HCT116 (cell line): Measurements from ENCODE around the gene GGACT. TPM values are rescaled to one million over a fixed set of nuclear protein-coding genes. Genes with fewer than 3 reads are reported as not detected.

Source experiments
- ATAC-seq: fragments of 200-7000 bp; cut with Tn5 transposase; 2 replicates; pipeline ENCODE4 v1.9.1; 2020; ENCODE audit warnings: mild to moderate bottlenecking, moderate library complexity
- BruUV-seq: library from RNA; stranded (reverse); fragments of 400-500 nt; replicated peaks from 2 replicates; lab custom pipeline; 2021; lab: Mats Ljungman, UMichigan
- CTCF ChIA-PET: fragments of 300-600 bp; sonication (Branson Sonifier 250); formaldehyde crosslinking; loops from one replicate; lab custom pipeline; 2021; ENCODE audit warnings: antibody characterized with exemption; lab: Charles Lee
- POLR2A ChIA-PET: fragments of 300-600, 350-600 bp; sonication (Branson Sonifier 250); formaldehyde crosslinking; loops from one replicate; lab custom pipeline; 2021; ENCODE audit warnings: antibody characterized with exemption; lab: Charles Lee
- RAD21 ChIA-PET, 2 experiments: fragments of 300-600 bp; sonication (Branson Sonifier 250); formaldehyde crosslinking; loops; one replicate each; lab custom pipeline; 2023; ENCODE audit warnings: low total read pairs in 2 of 2; ENCODE audit not compliant: uncharacterized antibody in 2 of 2, unreplicated experiment in 2 of 2, low non-redundant PET in 1 of 2; lab: Charles Lee
- DNase-seq: peaks from one replicate; pipeline ENCODE4 v3.0.0-alpha.2; 2010; ENCODE audit warnings: low read depth, low spot score
- H2AFZ ChIP-seq: fragments of 200-600 bp; shearing (Covaris generic), sonication (generic); 2 replicates; pipeline ENCODE4 v1.6.1; 2017; ENCODE audit warnings: low read depth, mixed run types, mixed read lengths, antibody characterized with exemption, low read length; ENCODE audit not compliant: poor library complexity, severe bottlenecking
- H3K27ac ChIP-seq: 2 replicates; pipeline ENCODE4 v1.5.1; 2012; ENCODE audit warnings: low read depth, low read length
- H3K27me3 ChIP-seq: fragments of 200-600 bp; sonication (generic); 2 replicates; pipeline ENCODE4 v1.6.1; 2016; ENCODE audit warnings: mixed run types, low read length, mixed read lengths; ENCODE audit not compliant: insufficient read depth
- H3K36me3 ChIP-seq, 2 experiments: fragments of 200-500 bp in 1 of 2; fragments of 200-600 bp in 1 of 2; sonication (Bioruptor generic) in 1 of 2; sonication (generic) in 1 of 2; 2 replicates each; pipeline versions ENCODE4 v1.5.1 to v1.6.1; 2014 to 2016; ENCODE audit warnings: low read length in 2 of 2, inconsistent platforms in 1 of 2, mixed read lengths in 1 of 2, mixed run types in 1 of 2; ENCODE audit not compliant: insufficient read depth in 2 of 2, control insufficient read depth in 1 of 2
- H3K4me1 ChIP-seq, 2 experiments: fragments of 200-600 bp in 1 of 2; sonication (generic) in 1 of 2; 2 replicates each; pipeline versions ENCODE4 v1.5.1 to v1.6.1; 2012 to 2017; ENCODE audit warnings: low read length in 2 of 2, inconsistent platforms in 1 of 2, mild to moderate bottlenecking in 1 of 2, mixed read lengths in 1 of 2, mixed run types in 1 of 2, moderate library complexity in 1 of 2; ENCODE audit not compliant: insufficient read depth in 2 of 2, control insufficient read depth in 1 of 2
- H3K4me2 ChIP-seq: fragments of 200-600 bp; sonication (generic); 2 replicates; pipeline ENCODE4 v1.6.1; 2017; ENCODE audit warnings: mixed run types, low read length, mixed read lengths
- H3K4me3 ChIP-seq, 2 experiments: fragments of 200-600 bp in 1 of 2; sonication (generic) in 1 of 2; replicated peaks in 1 of 2; 2 replicates each; pipeline ENCODE4 v1.5.1; 2011 to 2016; ENCODE audit warnings: low read length in 2 of 2, control low read depth in 1 of 2, low read depth in 1 of 2, mild to moderate bottlenecking in 1 of 2, mixed read lengths in 1 of 2, mixed run types in 1 of 2
- H3K79me2 ChIP-seq: fragments of 200-600 bp; sonication (generic); 2 replicates; pipeline ENCODE4 v1.6.1; 2017; ENCODE audit warnings: mild to moderate bottlenecking, mixed run types, low read length, moderate library complexity, mixed read lengths; ENCODE audit not compliant: insufficient read depth
- H3K9ac ChIP-seq: fragments of 200-600 bp; sonication (generic); 2 replicates; pipeline ENCODE4 v1.6.1; 2016; ENCODE audit warnings: low read length, mixed read lengths
- H3K9me2 ChIP-seq: fragments of 200-600 bp; sonication (generic), shearing (Covaris generic); 2 replicates; pipeline ENCODE4 v1.6.1; 2017; ENCODE audit warnings: mixed run types, mild to moderate bottlenecking, moderate library complexity; ENCODE audit not compliant: insufficient read depth
- H3K9me3 ChIP-seq, 2 experiments: fragments of 200-500 bp in 1 of 2; fragments of 200-600 bp in 1 of 2; sonication (Bioruptor generic) in 1 of 2; sonication (generic) in 1 of 2; 2 replicates each; pipeline ENCODE4 v1.6.1; 2014 to 2017; ENCODE audit warnings: low read length in 2 of 2, mixed read lengths in 2 of 2, inconsistent platforms in 1 of 2, low read depth in 1 of 2, mild to moderate bottlenecking in 1 of 2, mixed run types in 1 of 2, moderate library complexity in 1 of 2; ENCODE audit not compliant: control insufficient read depth in 1 of 2, insufficient read depth in 1 of 2
- H4K20me1 ChIP-seq: fragments of 200-600 bp; sonication (generic), shearing (Covaris generic); 2 replicates; pipeline ENCODE4 v1.6.1; 2017; ENCODE audit warnings: mixed run types, mild to moderate bottlenecking, moderate library complexity; ENCODE audit not compliant: insufficient read depth
- ELF1 ChIP-seq: IDR thresholded peaks from 2 replicates; pipeline ENCODE4 v1.6.1; 2012; ENCODE audit warnings: low read depth, borderline replicate concordance
- POLR2A ChIP-seq: IDR thresholded peaks from 2 replicates; pipeline ENCODE4 v1.7.0; 2011; ENCODE audit warnings: borderline replicate concordance; ENCODE audit not compliant: insufficient read depth, insufficient read length; ENCODE audit errors: extremely low read depth
- POLR2AphosphoS5 ChIP-seq: IDR thresholded peaks from 2 replicates; pipeline ENCODE4 v1.6.1; 2011; ENCODE audit warnings: mild to moderate bottlenecking, low read depth, low read length, moderate library complexity
- SRF ChIP-seq: IDR thresholded peaks from 2 replicates; pipeline ENCODE4 v1.6.1; 2012; ENCODE audit warnings: low read depth
- YY1 ChIP-seq: IDR thresholded peaks from 2 replicates; pipeline ENCODE4 v1.6.1; 2011; ENCODE audit warnings: low read length, low read depth, moderate library complexity, mild to moderate bottlenecking; ENCODE audit not compliant: insufficient replicate concordance; ENCODE audit errors: extremely low read depth
- intact Hi-C: fragments of 100-400 bp; cut with micrococcal nuclease; formaldehyde crosslinking; loops from 2 replicates; pipeline ENCODE4 v1.10.0; 2022
- total RNA-seq: library from RNA; stranded (reverse); gene quantifications from one replicate; pipeline ENCODE4 v1.2.1, GENCODE V29; 2021; ENCODE audit not compliant: unreplicated experiment

The GGACT gene
- total RNA-seq, 1 experiment from 2014 or later = 5.0 TPM

DNA sequence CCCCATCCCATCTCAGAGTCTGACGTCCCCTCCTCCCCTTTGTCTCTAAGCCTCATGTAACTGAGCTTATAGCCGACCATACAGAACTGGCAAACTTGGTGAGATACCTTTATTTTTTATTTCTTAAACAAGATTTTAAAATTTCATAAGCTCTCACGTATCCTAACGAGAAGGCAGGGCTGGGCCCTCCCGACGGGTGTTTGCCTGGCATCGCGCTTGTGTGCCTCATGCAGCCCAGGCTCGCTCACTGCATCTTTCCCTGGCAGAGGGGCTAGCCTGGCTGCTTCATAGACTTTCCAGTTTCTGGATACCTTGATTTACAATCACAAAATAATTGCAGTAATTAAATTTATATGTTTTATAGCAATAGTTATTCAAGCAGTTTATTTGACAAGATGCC, 69.0 kb downstream of the GGACT start:
- intact Hi-C loops = loop anchor here (10.0 kb wide), 1 partner anchor 175 kb away; no protein-coding TSS in a partner anchor
- Histone ChIP-seq H3K9ac (no peak overlapping the region), H3K4me1 (peaks cover 0 to 2% of the 10 kb centered on the region in 2 experiments; a peak in 3 of 4 replicates), H3K4me2 (no peak overlapping the region), H3K27me3 (no peaks in the 10 kb centered on the region), H4K20me1 (no peaks in the 10 kb centered on the region), H3K9me3 (no peaks in the 10 kb centered on the region), H3K4me3 (no peak overlapping the region), H3K79me2 (no peaks in the 10 kb centered on the region), H2AFZ (no peak overlapping the region), H3K36me3 (no peaks in the 10 kb centered on the region), H3K27ac (no peak overlapping the region), H3K9me2 (no peaks in the 10 kb centered on the region)
- ATAC-seq (no peak), DNase-seq (no peak)
- RAD21 ChIA-PET = no interaction called here
- CTCF ChIA-PET = no interaction called here
- TF ChIP-seq POLR2AphosphoS5 = no peak
- no TSS peak for BruUV-seq
- POLR2A ChIA-PET = no interaction called here

DNA sequence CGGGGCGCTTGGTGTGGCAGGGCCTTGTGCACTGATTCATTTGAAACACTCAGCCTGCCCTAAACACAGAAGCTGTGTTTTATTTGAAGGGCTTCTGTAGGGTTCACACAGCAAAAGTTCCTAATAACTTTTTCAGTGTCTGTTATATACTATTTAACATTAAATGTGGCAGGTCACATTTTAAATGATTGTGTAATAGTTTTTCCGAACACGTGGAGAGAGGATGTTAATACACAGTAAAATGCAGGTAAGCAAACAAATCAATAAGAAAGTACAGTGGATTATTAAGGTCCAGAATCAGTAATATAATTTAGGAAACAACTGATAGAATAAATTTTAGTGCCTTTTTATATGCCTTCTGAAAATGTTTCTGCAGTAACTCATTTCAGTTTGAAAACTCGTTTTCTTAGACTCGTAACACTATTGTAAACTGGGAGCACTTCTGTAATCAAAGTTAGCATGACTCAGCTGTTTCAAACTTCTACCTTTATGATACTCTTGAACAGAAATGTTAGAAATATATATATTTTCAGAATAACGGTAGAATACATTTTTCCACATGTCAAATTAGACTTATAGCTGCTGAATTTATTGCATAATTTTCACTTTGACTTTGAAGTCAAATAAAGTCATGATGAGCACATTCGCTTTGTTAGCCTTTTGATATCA, 70.1 kb downstream of the GGACT start:
- Histone ChIP-seq H3K4me3 (no peak overlapping the region), H3K4me1 (peaks cover 10 to 11% of the 10 kb centered on the region in 2 experiments; a peak in 3 of 4 replicates), H3K9ac (no peak overlapping the region), H3K9me2 (no peaks in the 10 kb centered on the region), H2AFZ (no peak overlapping the region), H3K4me2 (no peak overlapping the region), H3K9me3 (no peaks in the 10 kb centered on the region), H4K20me1 (no peaks in the 10 kb centered on the region), H3K36me3 (no peaks in the 10 kb centered on the region), H3K79me2 (no peaks in the 10 kb centered on the region), H3K27ac (no peak overlapping the region), H3K27me3 (no peaks in the 10 kb centered on the region)
- DNase-seq (no peak), ATAC-seq (no peak)
- intact Hi-C loops = loop anchor here (10.0 kb wide), 1 partner anchor 174 kb away; no protein-coding TSS in a partner anchor
- ChIA-PET CTCF (no interaction called here), RAD21 (no interaction called here), POLR2A (no interaction called here)
- no TSS peak for BruUV-seq
- no peak for TF ChIP-seq ELF1
- no peak for TF ChIP-seq POLR2A
- no peak for TF ChIP-seq SRF
- no peak for TF ChIP-seq YY1
